K562 (cell line): ENCODE data around the gene RRBP1. TPM values are rescaled to one million over a fixed set of nuclear protein-coding genes. Genes with fewer than 3 reads are reported as not detected.
"Not testable (repeated sequence)": the region's sequence is repeated elsewhere in the genome, so short reads cannot be mapped to it uniquely, and the experiment has no call there.

Source experiments
- ATAC-seq: fragments of 200-7000 bp; cut with Tn5 transposase; 3 replicates; pipeline ENCODE4 v1.9.1; 2020; ENCODE audit warnings: moderate library complexity
- BruUV-seq: library from RNA; stranded (reverse); fragments of 400-500 nt; replicated peaks from 2 replicates; lab custom pipeline; 2021; lab: Mats Ljungman, UMichigan
- CTCF ChIA-PET: fragments of 300-600 bp; formaldehyde crosslinking; extraction: SDS; loops from one replicate; lab custom pipeline; 2021; ENCODE audit warnings: low intra/inter-chr PET ratio; lab: Yijun Ruan, JAX
- POLR2A ChIA-PET: fragments of 300-600, 350-650 bp; sonication (Branson Sonifier 250); formaldehyde crosslinking; extraction: SDS; loops from one replicate; lab custom pipeline; 2021; ENCODE audit warnings: antibody characterized with exemption, inconsistent platforms; lab: Yijun Ruan, JAX
- DNase-seq, 4 experiments: peaks; one replicate each; pipeline versions ENCODE4 v3.0.0 to v3.0.0-alpha.2; 2011 to 2018; ENCODE audit warnings: low spot score in 3 of 4, mixed read lengths in 3 of 4; ENCODE audit errors: extremely low read depth in 1 of 4
- FAIRE-seq: peaks from 2 replicates; lab custom pipeline; 2011; peaks lifted over from hg19 to GRCh38; lab: Jason Lieb, UNC
- H2AFZ ChIP-seq: 2 replicates; pipeline ENCODE4 v1.6.0; 2011; ENCODE audit warnings: low read depth, low read length, control low read depth, inconsistent platforms
- H3K27ac ChIP-seq: fragments of 200-600 bp; 3 replicates; pipeline ENCODE4 v1.8.0; 2011; ENCODE audit warnings: low read depth, mild to moderate bottlenecking, control low read depth, inconsistent platforms, low read length, moderate library complexity, mixed read lengths; ENCODE audit errors: extremely low read depth
- H3K27me3 ChIP-seq, 2 experiments: fragments of 300-600 bp in 1 of 2; 2 replicates in 1 of 2; 3 replicates in 1 of 2; pipeline versions ENCODE4 v1.6.0 to v1.8.0; 2011; ENCODE audit warnings: inconsistent platforms in 2 of 2, low read length in 2 of 2, mild to moderate bottlenecking in 1 of 2, mixed read lengths in 1 of 2, moderate library complexity in 1 of 2; ENCODE audit not compliant: control insufficient read depth in 2 of 2, insufficient read depth in 2 of 2
- H3K36me3 ChIP-seq: fragments of 300-600 bp; 3 replicates; pipeline ENCODE4 v1.8.0; 2011; ENCODE audit warnings: mild to moderate bottlenecking, low read length, inconsistent platforms; ENCODE audit not compliant: control insufficient read depth, insufficient read depth
- H3K4me1 ChIP-seq, 2 experiments: fragments of 200-600 bp in 1 of 2; replicated peaks in 1 of 2; 2 replicates in 1 of 2; 3 replicates in 1 of 2; pipeline versions ENCODE4 v1.5.1 to v1.8.0; 2011; ENCODE audit warnings: inconsistent platforms in 2 of 2, low read length in 2 of 2, mild to moderate bottlenecking in 1 of 2, mixed read lengths in 1 of 2, moderate library complexity in 1 of 2; ENCODE audit not compliant: control insufficient read depth in 2 of 2, insufficient read depth in 2 of 2
- H3K4me2 ChIP-seq: 2 replicates; pipeline ENCODE4 v1.6.1; 2011; ENCODE audit warnings: low read length, control low read depth, inconsistent platforms, mixed read lengths; ENCODE audit not compliant: insufficient read depth
- H3K4me3 ChIP-seq: fragments of 200-600 bp; sonication (generic), shearing (Covaris generic); 2 replicates; pipeline ENCODE4 v1.5.1; 2016; ENCODE audit warnings: control low read depth, inconsistent platforms
- H3K79me2 ChIP-seq: fragments of 200-600 bp; 3 replicates; pipeline ENCODE4 v1.8.0; 2011; ENCODE audit warnings: low read length, inconsistent platforms; ENCODE audit not compliant: control insufficient read depth, insufficient read depth
- H3K9ac ChIP-seq, 2 experiments: 2 replicates each; pipeline versions ENCODE4 v1.6.0 to v1.6.1; 2011; ENCODE audit warnings: low read depth in 2 of 2, low read length in 2 of 2, control low read depth in 1 of 2, inconsistent platforms in 1 of 2, mild to moderate bottlenecking in 1 of 2, mixed read lengths in 1 of 2; ENCODE audit not compliant: insufficient read depth in 1 of 2
- H3K9me1 ChIP-seq: one replicate; pipeline ENCODE4 v1.6.0; 2011; ENCODE audit warnings: inconsistent platforms, mild to moderate bottlenecking, low read length, moderate library complexity; ENCODE audit not compliant: control insufficient read depth, insufficient read depth
- H3K9me3 ChIP-seq: replicated peaks from 2 replicates; pipeline ENCODE4 v1.5.1; 2011; ENCODE audit warnings: low read depth, low read length, inconsistent platforms; ENCODE audit not compliant: control insufficient read depth, insufficient read depth
- H4K20me1 ChIP-seq: replicated peaks from 2 replicates; pipeline ENCODE4 v1.6.1; 2011; ENCODE audit warnings: low read length, inconsistent platforms, mixed read lengths; ENCODE audit not compliant: control insufficient read depth, insufficient read depth
- E2F8 ChIP-seq: fragments of 450-650 bp; IDR thresholded peaks from 2 replicates; pipeline ENCODE4 v1.7.1; 2018; ENCODE audit warnings: mild to moderate bottlenecking, low read depth; ENCODE audit not compliant: partially characterized antibody
- PURB ChIP-seq: sonication (generic); formaldehyde crosslinking; IDR thresholded peaks from 2 replicates; pipeline ENCODE4 v1.9.0; 2021; ENCODE audit warnings: low read depth, mild to moderate bottlenecking, missing genetic modification reagents
- WGBS: fragments of 100-300 bp; shearing (Covaris generic); methylation state at CpG from one replicate; pipeline ENCODE4 v1.1.6; 2016; ENCODE audit warnings: low coverage, mixed read lengths; ENCODE audit not compliant: insufficient coverage; ENCODE audit errors: missing lambda C conversion rate; 5-methylcytosine and 5-hydroxymethylcytosine counted together
- in situ Hi-C: fragments of 300-500 bp; cut with MboI; formaldehyde crosslinking; loops from 4 replicates; pipeline ENCODE4 v1.15.0; 2018; ENCODE audit warnings: inconsistent platforms, mixed read lengths
- intact Hi-C: fragments of 100-400 bp; cut with micrococcal nuclease; formaldehyde crosslinking; loops from 2 replicates; pipeline ENCODE4 v1.14.2; 2022
- polyA plus RNA-seq, 8 experiments: library from polyadenylated mRNA; depleted of rRNA in 4 of 8; stranded (reverse) in 5 of 8; unstranded in 3 of 8; fragments of >200 nt; fragmentation: Nextera tagmentation in 2 of 8; fragmentation: Illumina TruSeq in 1 of 8; extraction: Ambion mirVana in 2 of 8; extraction: Trizol in 1 of 8; gene quantifications; 2 replicates each; pipeline versions ENCODE4 v1.2.1 to v1.2.3, GENCODE V29; 2011 to 2014; ENCODE audit warnings: inconsistent platforms in 1 of 8, missing spikeins in 1 of 8
- total RNA-seq, 7 experiments: library from RNA; depleted of rRNA in 6 of 7; stranded (reverse); fragments of >200 nt in 6 of 7; fragmentation: Illumina TruSeq in 2 of 7; extraction: Trizol in 2 of 7; gene quantifications; 2 replicates each; pipeline versions ENCODE4 v1.2.1 to v1.2.3, GENCODE V29; 2011 to 2021; ENCODE audit warnings: low replicate concordance in 1 of 7

The RRBP1 gene
- total and polyA plus RNA-seq, 9 of the 15 experiments (the other 6 are each of a cell fraction or from before 2014, with no cell fraction given): 0.84 to 32.0 (median 17.6) TPM

GRCh38 chr20:17708675-17709360 is 26.8 kb upstream of the RRBP1 start:
- no peak overlapping the region for H3K4me2 ChIP-seq
- H3K36me3 ChIP-seq: no peaks in the 10 kb centered on the region
- peaks cover 0 to 6% of the 10 kb centered on the region in 2 experiments; a peak in 3 of 5 replicates for H3K4me1 ChIP-seq
- no peak for FAIRE-seq
- H4K20me1 ChIP-seq: no peaks in the 10 kb centered on the region
- no peaks in the 10 kb centered on the region for H3K9me1 ChIP-seq
- no peak overlapping the region for H2AFZ ChIP-seq
- H3K79me2 ChIP-seq: no peaks in the 10 kb centered on the region
- CTCF ChIA-PET: no interaction called here
- no peak overlapping the region for H3K27ac ChIP-seq
- no peaks in the 10 kb centered on the region for H3K9me3 ChIP-seq
- TF ChIP-seq PURB (CRISPR knock-in tag) (no peak), E2F8 (no peak)
- intact Hi-C loops (no loop called here), in situ Hi-C loops (no loop called here)
- POLR2A ChIA-PET: no interaction called here
- no peak overlapping the region for H3K9ac ChIP-seq
- no TSS peak for BruUV-seq
- no peak for ATAC-seq
- H3K27me3 ChIP-seq: peaks cover 0 to 32% of the 10 kb centered on the region in 2 experiments; a peak in 3 of 5 replicates
- 5% methylated on average over 7 of the region's 7 CpGs for WGBS
- no peak for DNase-seq
- no peak overlapping the region for H3K4me3 ChIP-seq

GRCh38 chr20:17707951-17708350 is 25.9 kb upstream of the RRBP1 start:
- H3K27ac ChIP-seq, POLR2A ChIA-PET, BruUV-seq, DNase-seq, H3K9me1 ChIP-seq, intact Hi-C loops, ATAC-seq, H3K79me2 ChIP-seq, H3K4me1 ChIP-seq, FAIRE-seq, H2AFZ ChIP-seq, CTCF ChIA-PET, H3K4me2 ChIP-seq, H3K4me3 ChIP-seq, H3K9ac ChIP-seq, H4K20me1 ChIP-seq, H3K36me3 ChIP-seq, in situ Hi-C loops, H3K9me3 ChIP-seq: not testable (repeated sequence)
- WGBS: 0% methylated on average over 3 of the region's 3 CpGs
- H3K27me3 ChIP-seq: peaks cover 0 to 32% of the 10 kb centered on the region in 2 experiments; a peak in 3 of 5 replicates
